GM06990 (cell line): ENCODE measurements around the gene WDFY2.

Experiments used
- DNase-seq: peaks from one replicate; pipeline ENCODE4 v3.0.0-alpha.2; 2011; ENCODE audit not compliant: insufficient read length; ENCODE audit errors: extremely low read depth
- H3K27me3 ChIP-seq: replicated peaks from 2 replicates; pipeline ENCODE4 v1.6.0; 2011; ENCODE audit warnings: low read length; ENCODE audit not compliant: control insufficient read depth, insufficient read depth
- H3K36me3 ChIP-seq: 2 replicates; pipeline ENCODE4 v1.5.1; 2011; ENCODE audit warnings: low read length; ENCODE audit not compliant: control insufficient read depth, insufficient read depth
- H3K4me3 ChIP-seq: replicated peaks from 2 replicates; pipeline ENCODE4 v1.5.1; 2011; ENCODE audit warnings: low read depth, mild to moderate bottlenecking, control low read depth, low read length
- TF ChIP-seq, protein P1 (sequence below): IDR thresholded peaks from 2 replicates; pipeline ENCODE4 v1.5.1; 2011; ENCODE audit warnings: low read length, control low read depth, mild to moderate bottlenecking, inconsistent platforms; ENCODE audit not compliant: insufficient read depth, poor library complexity, severe bottlenecking

Gene WDFY2

DNA sequence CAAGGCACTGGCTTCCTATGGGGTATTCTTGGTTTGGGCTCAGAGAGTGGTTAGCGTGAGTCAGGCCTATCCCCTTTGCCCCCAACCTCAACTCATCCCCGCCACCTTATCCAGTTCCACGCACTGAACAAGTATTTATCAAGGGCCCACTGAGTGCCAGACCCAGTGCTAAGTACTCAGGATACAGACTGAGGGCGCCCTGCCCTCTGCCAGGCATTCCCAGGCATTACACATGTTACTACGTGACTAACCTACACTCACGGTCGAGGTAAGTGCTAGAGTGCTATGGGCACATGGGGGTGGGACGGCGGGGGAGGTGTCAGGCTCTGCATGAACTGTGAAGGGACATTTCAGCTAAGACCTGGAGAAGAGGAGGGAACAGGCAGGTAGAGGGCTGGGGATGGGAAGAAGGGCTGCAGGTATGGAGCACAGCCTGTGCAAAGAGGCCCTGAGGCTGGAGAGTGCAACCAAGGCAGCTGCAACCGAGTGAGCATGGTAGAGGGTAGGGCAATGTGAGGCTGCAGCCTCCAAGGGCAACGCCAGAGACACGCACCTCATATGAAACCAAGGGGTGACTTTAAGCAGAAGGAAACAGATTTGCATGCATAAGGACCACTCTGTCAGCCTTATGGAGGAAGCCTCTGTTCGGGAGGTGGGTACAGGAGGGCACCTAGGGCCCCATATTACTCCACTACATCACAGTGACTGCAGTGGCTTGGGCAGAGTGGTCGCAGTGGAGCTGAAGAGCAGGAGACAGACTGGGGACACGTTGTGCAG is 197.2 kb downstream of the WDFY2 start:
- no peak for DNase-seq
- TF ChIP-seq, protein P1, sequence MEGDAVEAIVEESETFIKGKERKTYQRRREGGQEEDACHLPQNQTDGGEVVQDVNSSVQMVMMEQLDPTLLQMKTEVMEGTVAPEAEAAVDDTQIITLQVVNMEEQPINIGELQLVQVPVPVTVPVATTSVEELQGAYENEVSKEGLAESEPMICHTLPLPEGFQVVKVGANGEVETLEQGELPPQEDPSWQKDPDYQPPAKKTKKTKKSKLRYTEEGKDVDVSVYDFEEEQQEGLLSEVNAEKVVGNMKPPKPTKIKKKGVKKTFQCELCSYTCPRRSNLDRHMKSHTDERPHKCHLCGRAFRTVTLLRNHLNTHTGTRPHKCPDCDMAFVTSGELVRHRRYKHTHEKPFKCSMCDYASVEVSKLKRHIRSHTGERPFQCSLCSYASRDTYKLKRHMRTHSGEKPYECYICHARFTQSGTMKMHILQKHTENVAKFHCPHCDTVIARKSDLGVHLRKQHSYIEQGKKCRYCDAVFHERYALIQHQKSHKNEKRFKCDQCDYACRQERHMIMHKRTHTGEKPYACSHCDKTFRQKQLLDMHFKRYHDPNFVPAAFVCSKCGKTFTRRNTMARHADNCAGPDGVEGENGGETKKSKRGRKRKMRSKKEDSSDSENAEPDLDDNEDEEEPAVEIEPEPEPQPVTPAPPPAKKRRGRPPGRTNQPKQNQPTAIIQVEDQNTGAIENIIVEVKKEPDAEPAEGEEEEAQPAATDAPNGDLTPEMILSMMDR, result peak; percentile 37
- Histone ChIP-seq H3K4me3 (no peak overlapping the region), H3K27me3 (no peaks in the 10 kb centered on the region), H3K36me3 (no peaks in the 10 kb centered on the region)

DNA sequence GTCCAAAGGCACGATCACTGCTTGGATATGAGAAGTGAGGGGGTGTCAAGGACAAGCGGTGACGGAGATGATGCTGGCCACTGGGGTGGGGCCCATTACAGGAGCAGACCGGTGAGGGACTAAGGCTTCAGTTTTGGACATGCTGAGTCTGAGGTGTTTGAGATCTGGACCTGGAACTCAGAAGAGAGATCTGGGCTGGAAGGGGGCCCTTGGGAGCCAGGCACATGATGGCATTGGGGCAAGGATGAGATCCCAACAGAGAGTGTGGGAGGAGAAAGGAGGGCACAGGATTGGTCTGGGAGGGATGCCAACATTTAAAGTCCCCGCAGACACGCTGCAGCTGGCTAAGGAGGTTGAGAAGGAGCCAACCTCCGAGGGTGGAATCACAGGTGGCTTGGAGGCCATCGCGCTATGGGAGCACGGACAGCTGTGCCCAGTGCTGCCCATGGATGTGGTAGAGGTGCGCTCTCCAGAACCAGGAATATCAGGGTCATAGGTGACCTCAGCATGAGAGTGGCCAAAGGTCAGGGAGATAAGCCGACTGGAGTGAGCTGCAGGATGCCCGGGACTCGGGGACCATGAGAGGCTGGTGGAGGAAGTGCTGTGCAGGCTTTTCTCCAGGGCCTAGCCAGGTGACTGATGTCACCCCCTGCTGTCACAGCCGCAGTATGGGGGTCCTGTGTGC is 197.9 kb downstream of the WDFY2 start:
- DNase-seq, result no peak
- Histone ChIP-seq H3K4me3 (no peak overlapping the region), H3K27me3 (no peaks in the 10 kb centered on the region), H3K36me3 (no peaks in the 10 kb centered on the region)
- TF ChIP-seq, protein P1, result no peak

DNA sequence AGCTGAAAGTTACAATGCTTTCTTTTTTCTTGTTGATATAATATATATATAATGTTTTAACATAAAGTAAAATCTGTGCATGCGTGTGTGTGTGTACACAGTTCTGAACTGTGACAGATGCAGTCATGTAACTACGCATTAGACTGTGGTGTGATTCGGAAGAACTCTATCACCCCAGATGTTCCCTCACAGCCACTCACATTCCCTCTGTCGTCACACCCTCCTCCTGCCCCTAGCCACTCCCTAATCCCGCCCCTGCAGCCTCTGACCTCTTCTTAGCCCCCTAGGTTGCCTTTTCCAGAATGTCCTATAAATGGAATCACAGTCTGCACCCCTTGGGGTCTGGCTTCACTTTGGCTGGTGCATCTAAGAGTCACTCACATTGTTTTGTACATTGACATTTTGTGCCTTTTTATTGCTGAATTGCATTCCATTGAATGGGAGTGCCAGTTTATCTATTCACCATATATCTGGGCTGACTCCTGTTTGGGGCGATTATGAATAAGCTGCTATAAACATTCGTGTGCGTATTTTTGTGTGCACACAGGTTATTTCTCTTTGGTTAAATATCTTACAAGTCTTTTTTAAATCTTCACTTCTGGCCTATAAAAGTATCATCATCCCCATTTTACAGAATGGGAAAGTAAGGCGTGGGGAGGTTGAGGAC is 199.3 kb downstream of the WDFY2 start:
- H3K36me3 ChIP-seq, result no peaks in the 10 kb centered on the region
- TF ChIP-seq, protein P1, result no peak
- no peak for DNase-seq
- H3K27me3 ChIP-seq, result no peaks in the 10 kb centered on the region
- H3K4me3 ChIP-seq, result no peak overlapping the region

DNA sequence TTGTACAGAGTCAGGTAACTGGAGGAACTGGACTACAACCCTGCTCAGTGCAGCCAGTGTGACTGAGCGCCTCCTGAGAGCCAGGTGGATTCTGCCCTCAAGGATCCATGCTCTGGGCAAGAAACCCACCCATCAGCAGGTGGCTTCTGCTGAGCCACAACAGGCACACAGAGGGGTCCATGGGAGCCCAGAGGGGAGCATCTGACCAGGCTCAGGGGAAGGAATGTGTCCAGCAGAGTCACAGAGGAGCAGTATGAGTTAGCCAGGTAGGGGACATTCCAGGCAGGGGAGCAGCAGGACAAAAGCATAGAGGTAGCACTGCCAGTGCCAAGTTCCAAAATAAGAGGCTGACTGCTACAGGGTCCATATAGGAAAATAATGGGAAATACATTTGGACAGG is 199.8 kb downstream of the WDFY2 start:
- TF ChIP-seq, protein P1, result no peak

GRCh38 chr13:51785712-51786424 is 201.6 kb downstream of the WDFY2 start:
- DNase-seq, result no peak
- no peaks in the 10 kb centered on the region for H3K27me3 ChIP-seq
- no peaks in the 10 kb centered on the region for H3K36me3 ChIP-seq
- TF ChIP-seq, protein P1, result no peak
- no peak overlapping the region for H3K4me3 ChIP-seq

More for the DNA sequence above, 199.8 kb downstream of the WDFY2 start:
- DNase-seq, result no peak
- no peaks in the 10 kb centered on the region for H3K27me3 ChIP-seq
- no peaks in the 10 kb centered on the region for H3K36me3 ChIP-seq
- H3K4me3 ChIP-seq, result no peak overlapping the region
